ENCODE measurements around the gene SV2C. TPM values are rescaled to one million over a fixed set of nuclear protein-coding genes. Genes with fewer than 3 reads are reported as not detected.

SV2C gene
- total RNA-seq, 2 donors from 2014 or later, result not detected

DNA sequence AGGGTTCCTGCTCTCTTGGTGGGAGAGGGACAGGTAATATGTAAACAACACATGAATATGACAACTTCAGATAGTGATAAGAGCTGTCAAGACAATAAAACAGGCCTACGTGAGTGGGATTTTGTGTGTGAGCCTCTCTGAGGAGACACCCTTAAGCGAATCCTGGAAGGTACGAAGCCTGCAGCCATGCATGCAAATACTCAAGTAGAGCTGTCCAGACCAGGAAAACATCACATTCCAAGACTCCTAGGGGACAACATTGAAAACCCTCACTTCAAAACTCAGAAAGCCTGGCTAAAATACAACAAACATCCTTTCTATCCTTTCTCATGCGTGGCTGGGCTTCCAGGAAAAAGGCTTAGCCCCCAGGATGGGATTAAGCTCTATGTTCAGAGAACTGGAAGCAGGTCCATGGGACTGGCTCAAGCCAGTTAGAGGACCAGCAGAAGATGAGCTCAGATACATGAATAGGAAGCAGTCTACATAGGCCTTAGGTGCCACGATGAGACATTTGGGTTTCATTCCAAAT lies 195.1 kb downstream of the SV2C start:
- 83 to 88% methylated on average over 4 to 5 of the region's 5 CpGs for WGBS, 2 experiments (ENCODE audit: insufficient coverage in 1 of 2, insufficient read length in 1 of 2)
- no peaks in the 10 kb centered on the region for H3K27me3 ChIP-seq (ENCODE audit: control insufficient read depth, insufficient read depth, low read length, poor library complexity, severe bottlenecking)
- H3K9me3 Mint-ChIP-seq, result no peaks in the 10 kb centered on the region

GRCh38 chr5:76280494-76280893 lies 197.3 kb downstream of the SV2C start:
- H3K4me3 Mint-ChIP-seq, result no peak overlapping the region
- H3K9me3 Mint-ChIP-seq, result no peaks in the 10 kb centered on the region
- no peak for DNase-seq
- H3K27me3 Mint-ChIP-seq (ENCODE audit: insufficient read depth), result no peaks in the 10 kb centered on the region
- 95 to 96% methylated on average over 12 to 14 of the region's 14 CpGs for WGBS, 2 experiments (ENCODE audit: insufficient coverage in 1 of 2, insufficient read length in 1 of 2)
- no peaks in the 10 kb centered on the region for H3K27me3 ChIP-seq (ENCODE audit: control insufficient read depth, insufficient read depth, low read length, poor library complexity, severe bottlenecking)
- H3K27ac ChIP-seq (ENCODE audit: low read depth, low read length), result no peak overlapping the region
- no peaks in the 10 kb centered on the region for H3K36me3 ChIP-seq (ENCODE audit: control insufficient read depth, insufficient read depth, low read length)
- H3K36me3 Mint-ChIP-seq (ENCODE audit: low read depth), result no peaks in the 10 kb centered on the region
- H3K4me3 ChIP-seq (ENCODE audit: low read length), result no peak overlapping the region
- H3K4me1 Mint-ChIP-seq, result peaks cover 1% of the 10 kb centered on the region
- no peaks in the 10 kb centered on the region for H3K4me1 ChIP-seq (ENCODE audit: control insufficient read depth, insufficient read depth, low read length)
- H3K27ac Mint-ChIP-seq, result no peak overlapping the region
- TF ChIP-seq, protein P1, sequence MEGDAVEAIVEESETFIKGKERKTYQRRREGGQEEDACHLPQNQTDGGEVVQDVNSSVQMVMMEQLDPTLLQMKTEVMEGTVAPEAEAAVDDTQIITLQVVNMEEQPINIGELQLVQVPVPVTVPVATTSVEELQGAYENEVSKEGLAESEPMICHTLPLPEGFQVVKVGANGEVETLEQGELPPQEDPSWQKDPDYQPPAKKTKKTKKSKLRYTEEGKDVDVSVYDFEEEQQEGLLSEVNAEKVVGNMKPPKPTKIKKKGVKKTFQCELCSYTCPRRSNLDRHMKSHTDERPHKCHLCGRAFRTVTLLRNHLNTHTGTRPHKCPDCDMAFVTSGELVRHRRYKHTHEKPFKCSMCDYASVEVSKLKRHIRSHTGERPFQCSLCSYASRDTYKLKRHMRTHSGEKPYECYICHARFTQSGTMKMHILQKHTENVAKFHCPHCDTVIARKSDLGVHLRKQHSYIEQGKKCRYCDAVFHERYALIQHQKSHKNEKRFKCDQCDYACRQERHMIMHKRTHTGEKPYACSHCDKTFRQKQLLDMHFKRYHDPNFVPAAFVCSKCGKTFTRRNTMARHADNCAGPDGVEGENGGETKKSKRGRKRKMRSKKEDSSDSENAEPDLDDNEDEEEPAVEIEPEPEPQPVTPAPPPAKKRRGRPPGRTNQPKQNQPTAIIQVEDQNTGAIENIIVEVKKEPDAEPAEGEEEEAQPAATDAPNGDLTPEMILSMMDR (conservative IDR thresholded peaks at IDR 0.05), result no peak
- no peaks in the 10 kb centered on the region for H3K9me3 ChIP-seq (ENCODE audit: control insufficient read depth, low read length)
- no peak overlapping the region for H3K9ac ChIP-seq (ENCODE audit: extremely low read depth, low read length, poor library complexity, severe bottlenecking)

More for the DNA sequence above, 195.1 kb downstream of the SV2C start:
- H3K4me1 Mint-ChIP-seq, result peaks cover 1% of the 10 kb centered on the region
- no peaks in the 10 kb centered on the region for H3K27me3 Mint-ChIP-seq (ENCODE audit: insufficient read depth)
- H3K27ac ChIP-seq (ENCODE audit: low read depth, low read length), result no peak overlapping the region
- TF ChIP-seq, protein P1 (conservative IDR thresholded peaks at IDR 0.05), result no peak
- H3K4me1 ChIP-seq (ENCODE audit: control insufficient read depth, insufficient read depth, low read length), result no peaks in the 10 kb centered on the region
- no peaks in the 10 kb centered on the region for H3K36me3 Mint-ChIP-seq (ENCODE audit: low read depth)
- no peak overlapping the region for H3K9ac ChIP-seq (ENCODE audit: extremely low read depth, low read length, poor library complexity, severe bottlenecking)
- no peaks in the 10 kb centered on the region for H3K9me3 ChIP-seq (ENCODE audit: control insufficient read depth, low read length)
- no peak overlapping the region for H3K4me3 Mint-ChIP-seq
- H3K27ac Mint-ChIP-seq, result no peak overlapping the region
- no peak overlapping the region for H3K4me3 ChIP-seq (ENCODE audit: low read length)
- no peaks in the 10 kb centered on the region for H3K36me3 ChIP-seq (ENCODE audit: control insufficient read depth, insufficient read depth, low read length)
- DNase-seq, result no peak

DNA sequence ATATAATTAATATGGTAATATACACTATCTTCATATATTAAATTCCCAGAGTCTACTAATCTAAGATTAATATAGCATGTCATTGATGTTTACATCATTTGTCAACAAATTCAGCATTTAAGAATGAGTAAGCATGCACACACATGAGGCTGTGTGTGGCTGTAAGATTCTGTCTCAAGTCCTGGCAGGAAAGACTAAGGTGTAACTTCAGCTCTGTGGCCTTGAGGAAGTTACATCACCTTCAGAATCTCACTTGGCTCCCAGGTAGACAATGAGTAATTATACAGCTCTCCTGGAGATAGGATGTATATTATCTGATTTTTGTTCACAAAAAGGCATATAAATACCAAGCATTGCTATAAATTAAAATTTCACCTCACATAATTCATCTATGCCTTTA lies 200.5 kb downstream of the SV2C start:
- Mint-ChIP-seq H3K36me3 (ENCODE audit: low read depth) (no peaks in the 10 kb centered on the region), H3K4me3 (no peak overlapping the region)
- TF ChIP-seq, protein P1 (conservative IDR thresholded peaks at IDR 0.05), result no peak

More for the DNA sequence above, 200.5 kb downstream of the SV2C start:
- Histone ChIP-seq H3K9me3 (ENCODE audit: control insufficient read depth, low read length) (no peaks in the 10 kb centered on the region), H3K4me3 (ENCODE audit: low read length) (no peak overlapping the region), H3K9ac (ENCODE audit: extremely low read depth, low read length, poor library complexity, severe bottlenecking) (no peak overlapping the region), H3K36me3 (ENCODE audit: control insufficient read depth, insufficient read depth, low read length) (no peaks in the 10 kb centered on the region), H3K4me1 (ENCODE audit: control insufficient read depth, insufficient read depth, low read length) (no peaks in the 10 kb centered on the region), H3K27ac (ENCODE audit: low read depth, low read length) (no peak overlapping the region), H3K27me3 (ENCODE audit: control insufficient read depth, insufficient read depth, low read length, poor library complexity, severe bottlenecking) (no peaks in the 10 kb centered on the region)
- H3K27me3 Mint-ChIP-seq (ENCODE audit: insufficient read depth), result no peaks in the 10 kb centered on the region
- no peaks in the 10 kb centered on the region for H3K9me3 Mint-ChIP-seq
- H3K4me1 Mint-ChIP-seq, result peaks cover 1% of the 10 kb centered on the region
- H3K27ac Mint-ChIP-seq, result no peak overlapping the region
- DNase-seq, result no peak

Measured in endodermal cell (in vitro differentiated cells).